LoVo (cell line): ENCODE measurements around the gene MIS18BP1.
"Not testable (repeated sequence)": the region's sequence is repeated elsewhere in the genome, so short reads cannot be mapped to it uniquely, and the experiment has no call there.

Experiments used
- DNase-seq: peaks from one replicate; pipeline ENCODE4 v3.0.0-alpha.2; 2016; ENCODE audit warnings: low spot score

MIS18BP1 gene

DNA sequence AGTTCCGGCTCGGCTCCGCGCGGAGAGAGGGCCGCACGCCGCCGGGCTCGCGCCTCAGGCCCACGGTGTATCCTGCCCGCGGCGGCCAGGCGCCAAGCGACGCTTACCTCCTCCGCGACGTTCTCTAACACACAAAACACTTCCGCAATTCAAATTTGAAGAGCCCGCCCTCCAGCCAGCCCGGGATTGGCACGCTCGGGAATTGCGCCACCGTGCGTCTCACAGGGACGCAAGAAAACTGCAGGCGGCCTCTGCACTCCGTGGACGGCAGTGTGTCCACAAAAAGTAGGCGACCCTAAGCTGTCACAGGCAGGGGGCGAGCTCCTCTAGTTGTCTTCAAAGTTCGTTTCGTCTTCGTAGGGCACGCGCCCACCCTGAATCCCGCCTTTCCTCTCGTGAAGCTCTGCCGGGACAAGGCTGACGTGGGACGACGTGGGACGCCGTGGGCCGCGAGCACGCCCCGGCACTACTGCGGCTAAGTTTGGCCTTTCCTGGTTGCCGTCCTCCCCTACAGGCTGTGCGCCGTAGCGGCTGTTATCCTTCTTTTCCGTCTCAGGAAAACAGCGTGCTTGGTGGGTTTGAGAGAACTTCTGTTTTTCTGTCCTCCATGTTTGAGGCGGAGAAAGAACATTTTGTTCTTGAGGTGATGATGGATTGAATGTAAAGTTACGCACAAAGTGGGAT lies at the start of gene MIS18BP1:
Gene MIS18BP1 (minus strand): TSS at position 133 of the 684 bp plus-strand sequence. CDS start 5,916 bp downstream, outside the sequence.
- DNase-seq, result peak; percentile 93

DNA sequence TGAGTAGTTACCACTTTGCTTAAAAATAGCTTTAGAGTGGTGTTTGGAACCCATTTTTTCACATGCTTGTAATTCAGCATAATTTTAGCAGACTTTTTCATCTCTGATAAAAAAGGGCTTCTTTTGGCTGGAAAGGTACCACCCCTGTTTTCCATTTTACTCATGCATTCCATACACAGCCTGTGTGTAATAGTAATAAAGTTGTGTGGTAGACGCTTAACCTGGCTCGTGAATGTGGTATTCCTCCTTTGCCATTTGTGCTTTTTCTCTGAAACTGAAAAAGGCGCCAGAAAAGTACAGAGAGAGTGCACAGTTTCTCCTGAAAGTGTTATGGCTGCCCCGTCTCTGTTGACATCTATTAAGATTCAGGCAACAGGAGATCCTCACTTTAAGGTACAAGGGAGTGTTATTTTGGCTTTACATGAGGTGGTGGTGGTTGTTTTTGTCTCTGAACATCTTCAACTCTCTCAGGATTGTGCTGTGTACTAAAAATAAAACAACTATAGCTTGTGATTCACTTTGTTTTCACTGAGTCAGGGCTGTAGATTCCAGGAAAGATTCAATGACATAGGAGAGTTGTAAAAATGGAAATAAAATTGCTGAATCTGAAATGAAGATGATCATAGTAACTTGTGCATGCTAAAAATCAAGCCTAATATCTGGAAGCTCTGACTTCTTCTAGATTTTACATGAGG lies 45.6 kb upstream of the MIS18BP1 start:
- DNase-seq, result no peak

DNA sequence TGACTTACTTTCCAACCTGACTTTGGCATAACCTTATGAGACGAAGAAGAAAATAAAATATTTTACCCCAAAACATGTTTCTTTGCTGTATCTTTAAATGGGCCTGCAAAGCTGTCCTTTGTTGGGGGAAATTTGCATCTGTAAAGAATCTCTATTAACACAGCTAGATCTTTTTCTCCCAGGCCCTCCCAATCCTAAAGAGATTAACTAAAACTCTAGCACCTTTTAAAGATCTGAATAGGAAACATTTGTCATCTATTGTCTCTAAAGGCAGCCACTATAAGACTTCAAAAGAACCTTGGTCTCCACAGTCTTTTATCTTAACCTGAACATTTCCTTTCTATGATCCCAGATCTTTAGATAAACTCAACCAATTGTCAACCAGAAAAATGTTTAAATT lies 41.8 kb upstream of the MIS18BP1 start:
- not testable (repeated sequence) for DNase-seq

GRCh38 chr14:45290547-45290946 lies 37.5 kb upstream of the MIS18BP1 start:
- DNase-seq, result no peak

GRCh38 chr14:45287610-45288009 lies 34.6 kb upstream of the MIS18BP1 start:
- no peak for DNase-seq

DNA sequence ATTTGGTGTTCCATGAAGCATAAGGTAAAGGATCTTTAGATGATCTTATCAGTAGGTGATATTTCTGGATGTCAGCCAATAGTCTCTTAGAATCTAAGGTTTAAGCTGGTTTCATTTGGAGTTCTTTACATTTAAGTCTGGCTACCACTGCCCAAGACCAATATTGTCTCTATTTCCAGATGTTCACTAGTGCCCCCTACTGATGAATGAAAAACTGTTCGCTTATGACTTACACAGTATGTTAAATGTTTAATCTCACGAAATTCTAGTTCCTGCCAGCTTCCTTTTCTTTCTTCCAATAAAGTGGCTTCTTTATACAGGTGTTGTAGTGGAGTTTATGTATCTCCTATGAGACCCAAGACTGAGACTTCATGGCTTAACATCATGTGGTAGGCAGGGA lies 31.8 kb upstream of the MIS18BP1 start:
- DNase-seq, result no peak

DNA sequence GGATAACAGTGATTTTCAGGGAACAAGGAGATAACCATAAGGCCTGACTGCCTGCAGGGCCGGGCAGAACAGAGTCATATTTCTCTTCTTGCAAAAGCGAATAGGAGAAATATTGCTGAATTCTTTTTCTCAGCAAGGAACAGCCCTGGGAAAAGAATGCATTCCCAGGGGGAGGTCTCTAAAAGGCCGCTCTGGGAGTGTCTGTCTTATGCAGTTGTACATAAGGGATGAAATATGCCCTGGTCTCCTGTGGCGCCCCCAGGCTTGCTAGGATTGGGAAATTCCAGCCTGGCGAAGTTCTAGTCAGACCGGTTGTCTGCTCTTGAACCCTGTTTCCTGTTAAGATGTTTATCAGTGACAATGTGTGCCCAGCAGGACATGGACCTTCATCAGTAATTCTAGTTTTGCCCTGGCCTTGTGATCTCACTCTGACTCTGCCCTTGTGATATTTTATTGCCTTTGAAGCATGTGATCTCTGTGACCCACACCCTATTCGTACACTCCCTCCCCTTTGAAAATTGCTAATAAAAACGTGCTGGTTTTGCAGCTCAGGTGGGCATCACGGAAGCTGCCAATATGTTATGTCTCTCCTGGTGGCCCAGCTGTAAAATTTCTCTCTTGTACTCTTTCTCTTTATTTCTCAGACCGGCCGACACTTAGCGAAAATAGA lies 28.9 kb upstream of the MIS18BP1 start:
- DNase-seq, result not testable (repeated sequence)

GRCh38 chr14:45271858-45272537 lies 19.0 kb upstream of the MIS18BP1 start:
- DNase-seq, result no peak

- no peak for DNase-seq
Observed at GRCh38 chr14:45270031-45270430, 17.0 kb upstream of the MIS18BP1 start.

- no peak for DNase-seq
Observed at GRCh38 chr14:45267071-45267470, 14.1 kb upstream of the MIS18BP1 start.

- DNase-seq, result no peak
Observed at GRCh38 chr14:45262637-45263036, 9.6 kb upstream of the MIS18BP1 start.

DNA sequence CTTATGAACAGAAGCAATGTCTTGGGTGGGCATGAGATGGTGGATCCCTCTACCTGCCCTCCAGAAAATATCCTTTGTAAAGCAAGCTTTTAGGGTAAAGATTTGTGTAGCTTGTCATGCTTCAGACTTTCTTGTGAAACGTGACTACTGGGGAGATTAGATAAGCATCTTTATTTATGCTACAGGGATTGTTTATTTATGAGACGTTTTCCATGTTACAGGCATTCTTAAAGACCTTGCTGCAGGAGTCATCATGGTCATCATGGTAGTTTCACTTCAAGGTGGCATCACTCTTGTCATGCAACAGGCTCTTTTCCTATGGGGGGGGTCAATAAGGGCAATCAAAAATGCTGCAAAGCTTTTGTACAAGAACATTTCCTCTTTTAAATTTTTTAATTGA lies 8.2 kb upstream of the MIS18BP1 start:
- DNase-seq, result no peak

- no peak for DNase-seq
Observed at GRCh38 chr14:45258805-45259204, 5.8 kb upstream of the MIS18BP1 start.

DNA sequence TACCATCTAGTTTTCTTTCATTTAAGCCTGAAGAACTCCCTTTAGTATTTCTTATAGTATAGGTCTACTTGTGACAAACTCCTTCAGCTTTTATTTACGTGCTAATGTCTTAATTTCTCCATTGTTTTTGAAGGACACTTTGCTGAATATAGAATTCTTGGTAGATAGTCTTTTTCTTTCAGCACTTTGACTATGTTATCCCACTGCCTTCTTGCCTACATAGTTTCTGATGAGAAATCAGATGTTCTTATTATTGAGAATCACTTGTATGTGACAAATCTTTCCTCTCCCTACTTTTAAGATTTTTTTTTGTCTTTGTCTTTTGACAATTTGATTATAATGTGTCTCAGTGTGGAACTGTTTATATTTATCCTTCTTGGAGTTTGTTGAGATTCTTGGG lies 5.1 kb upstream of the MIS18BP1 start:
- DNase-seq, result no peak

- DNase-seq, result no peak
Observed at GRCh38 chr14:45254771-45255170, 1.8 kb upstream of the MIS18BP1 start.

- DNase-seq, result no peak
Observed at GRCh38 chr14:45253754-45254310, 830 bp upstream of the MIS18BP1 start.

GRCh38 chr14:45252366-45253069 lies 484 bp downstream of the MIS18BP1 start:
- peak; percentile 9 for DNase-seq

DNA sequence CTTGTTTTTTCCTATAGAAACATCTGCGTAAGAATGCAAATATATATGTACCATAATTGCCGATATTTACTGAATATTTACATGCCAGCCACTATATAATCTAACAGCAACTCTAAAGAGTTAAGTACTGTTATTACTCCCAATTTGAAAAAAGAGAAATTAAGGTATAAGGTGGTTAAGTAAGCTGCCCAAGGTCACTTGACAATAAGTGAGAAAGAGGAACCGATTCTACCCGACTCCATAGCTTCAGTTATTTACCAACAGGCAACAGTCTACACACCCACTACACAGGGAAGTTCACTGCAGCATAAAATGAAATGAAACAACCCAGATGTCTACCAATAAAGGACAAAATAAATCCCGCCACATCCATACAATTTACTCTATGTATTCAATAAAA lies 1.1 kb downstream of the MIS18BP1 start:
- DNase-seq, result peak; percentile 36

DNA sequence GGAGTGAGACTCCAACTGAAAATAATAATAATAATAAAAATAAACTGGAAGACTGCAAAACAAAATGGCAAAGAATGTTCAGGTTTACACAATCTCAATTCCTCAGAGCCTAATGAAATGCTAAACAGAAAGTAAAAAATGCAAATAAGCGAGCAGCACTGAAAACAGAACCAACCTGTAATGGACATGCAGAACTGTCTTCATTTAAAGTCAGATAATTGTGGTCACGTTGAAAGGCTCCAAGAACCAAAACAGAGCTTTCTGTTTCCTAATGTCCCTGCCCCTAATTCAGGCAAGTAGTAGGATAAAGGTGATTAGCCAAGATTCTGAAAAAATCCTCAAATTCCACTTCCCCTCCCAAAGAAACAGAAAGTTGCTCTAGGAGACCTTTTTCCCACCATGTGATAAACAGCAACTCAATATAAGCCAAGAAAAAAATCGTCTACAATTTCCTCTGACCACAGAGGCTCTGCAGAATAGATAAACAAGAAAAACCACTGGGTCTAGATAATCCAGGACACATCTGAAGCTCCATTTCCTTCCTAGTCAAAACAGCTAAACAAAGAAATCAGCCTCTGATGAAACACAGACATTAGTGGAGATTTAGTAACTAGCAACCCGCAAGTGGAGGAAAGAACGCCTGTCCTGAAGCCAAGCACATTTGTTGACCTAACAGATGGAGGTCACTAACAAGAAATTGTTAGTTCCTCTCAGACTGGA lies 3.0 kb downstream of the MIS18BP1 start:
- no peak for DNase-seq

- DNase-seq, result no peak
Observed at GRCh38 chr14:45247427-45247826, 5.6 kb downstream of the MIS18BP1 start.

DNA sequence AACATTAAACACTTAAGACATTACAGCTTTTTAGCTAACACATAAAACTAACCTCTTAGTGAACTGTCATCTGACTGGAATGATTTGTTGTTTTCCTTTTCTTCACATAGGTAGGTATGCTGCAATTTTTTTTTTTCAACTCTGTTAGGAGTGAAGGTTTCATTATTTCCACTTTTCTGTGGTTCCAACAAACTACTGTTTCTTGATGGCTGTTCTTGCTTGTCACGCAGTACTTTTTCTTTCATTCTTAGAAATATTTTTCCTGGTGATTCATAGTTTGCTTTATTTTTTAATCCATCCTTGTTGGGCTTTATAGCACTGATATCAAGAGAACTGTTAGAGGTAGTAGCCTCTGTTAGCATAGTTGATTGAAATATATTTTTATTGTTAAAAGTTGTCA lies 6.3 kb downstream of the MIS18BP1 start:
- DNase-seq, result no peak
